ENCODE data around the gene ZNF700. TPM values are rescaled to one million over a fixed set of nuclear protein-coding genes. Genes with fewer than 3 reads are reported as not detected.

Gene ZNF700
- polyA plus RNA-seq, 1 donor (not counting 4 experiments of a cell fraction or from before 2014, with no cell fraction given), result 8.5 TPM

GRCh38 chr19:11963566-11964355 is 38.9 kb downstream of the ZNF700 start:
- dilution Hi-C loops (cut with MboI; ENCODE audit: extremely low pct_ligation_motif_present, low sequenced_read_pairs), result no loop called here
- H3K9me3 ChIP-seq (ENCODE audit: control insufficient read depth, low read depth, low read length), result no peaks in the 10 kb centered on the region
- DNase-seq (ENCODE audit: low read depth, low spot score) (no peak), FAIRE-seq (no peak)
- H3K27ac ChIP-seq (ENCODE audit: control insufficient read depth, insufficient read depth, low read length), result no peak overlapping the region
- no peak overlapping the region for H3K9ac ChIP-seq (ENCODE audit: control insufficient read depth, extremely low read depth, insufficient read depth, low read length)
- H3K4me2 ChIP-seq (ENCODE audit: control insufficient read depth, extremely low read depth, insufficient read depth, low read depth, low read length), result no peak overlapping the region
- H3K4me3 ChIP-seq (ENCODE audit: control insufficient read depth in 2 of 3, extremely low read depth in 1 of 3, insufficient read depth in 2 of 3, low read depth in 1 of 3, low read length in 3 of 3), result no peak overlapping the region
- H3K79me2 ChIP-seq (ENCODE audit: control insufficient read depth, insufficient read depth, low read length), result no peaks in the 10 kb centered on the region
- no peak overlapping the region for H2AFZ ChIP-seq (ENCODE audit: control insufficient read depth, low read length)
- H3K36me3 ChIP-seq (ENCODE audit: control insufficient read depth in 2 of 2, extremely low read depth in 1 of 2, insufficient read depth in 2 of 2, low read length in 2 of 2), result no peaks in the 10 kb centered on the region
- H4K20me1 ChIP-seq (ENCODE audit: control insufficient read depth, extremely low read depth, insufficient read depth, low read length), result no peaks in the 10 kb centered on the region
- no peaks in the 10 kb centered on the region for H3K27me3 ChIP-seq (ENCODE audit: control insufficient read depth, extremely low read depth, insufficient read depth, low read length)
- H3K9me1 ChIP-seq (ENCODE audit: control insufficient read depth, extremely low read depth, insufficient read depth, low read length), result no peaks in the 10 kb centered on the region
- TF ChIP-seq EZH2 (IDR thresholded peaks at IDR 0.05; ENCODE audit: low read length) (no peak), CTCF (optimal IDR thresholded peaks at IDR 0.05 in 1 of 3, IDR thresholded peaks at IDR 0.05 in 1 of 3, conservative IDR thresholded peaks at IDR 0.05 in 1 of 3; ENCODE audit: extremely low read depth in 1 of 3, insufficient read depth in 2 of 3, low read length in 3 of 3) (peak; percentile 64 to 81 (median 79))
- H3K4me1 ChIP-seq (ENCODE audit: control insufficient read depth, extremely low read depth, insufficient read depth, low read length), result peaks cover 7% of the 10 kb centered on the region

- Histone ChIP-seq H3K9me3 (ENCODE audit: control insufficient read depth, low read depth, low read length) (no peaks in the 10 kb centered on the region), H3K9ac (ENCODE audit: control insufficient read depth, extremely low read depth, insufficient read depth, low read length) (no peak overlapping the region), H4K20me1 (ENCODE audit: control insufficient read depth, extremely low read depth, insufficient read depth, low read length) (no peaks in the 10 kb centered on the region), H3K27ac (ENCODE audit: control insufficient read depth, insufficient read depth, low read length) (no peak overlapping the region), H3K27me3 (ENCODE audit: control insufficient read depth, extremely low read depth, insufficient read depth, low read length) (no peaks in the 10 kb centered on the region), H3K79me2 (ENCODE audit: control insufficient read depth, insufficient read depth, low read length) (no peaks in the 10 kb centered on the region), H3K9me1 (ENCODE audit: control insufficient read depth, extremely low read depth, insufficient read depth, low read length) (no peaks in the 10 kb centered on the region), H2AFZ (ENCODE audit: control insufficient read depth, low read length) (peak overlapping the region; percentile 80), H3K4me2 (ENCODE audit: control insufficient read depth, extremely low read depth, insufficient read depth, low read depth, low read length) (peak overlapping the region; percentile 59), H3K4me1 (ENCODE audit: control insufficient read depth, extremely low read depth, insufficient read depth, low read length) (peaks cover 7% of the 10 kb centered on the region), H3K36me3 (ENCODE audit: control insufficient read depth in 2 of 2, extremely low read depth in 1 of 2, insufficient read depth in 2 of 2, low read length in 2 of 2) (no peaks in the 10 kb centered on the region), H3K4me3 (ENCODE audit: control insufficient read depth in 2 of 3, extremely low read depth in 1 of 3, insufficient read depth in 2 of 3, low read depth in 1 of 3, low read length in 3 of 3) (peak overlapping the region in 2 of 3 experiments; percentile 55 to 56)
- DNase-seq (ENCODE audit: low read depth, low spot score), result no peak
- TF ChIP-seq CTCF (optimal IDR thresholded peaks at IDR 0.05 in 1 of 3, IDR thresholded peaks at IDR 0.05 in 1 of 3, conservative IDR thresholded peaks at IDR 0.05 in 1 of 3; ENCODE audit: extremely low read depth in 1 of 3, insufficient read depth in 2 of 3, low read length in 3 of 3) (peak in 2 of 3 experiments; percentile 16 to 27), EZH2 (IDR thresholded peaks at IDR 0.05; ENCODE audit: low read length) (no peak)
- no peak for FAIRE-seq
- dilution Hi-C loops (cut with MboI; ENCODE audit: extremely low pct_ligation_motif_present, low sequenced_read_pairs), result no loop called here
Observed at GRCh38 chr19:11964496-11964857, 39.6 kb downstream of the ZNF700 start.
